Measurements from ENCODE around the gene SERPINH1.

SERPINH1 gene

GRCh38 chr11:75558939-75559843, 2.9 kb upstream of the SERPINH1 start:
- DNase-seq (ENCODE audit: extremely low read depth, low read depth), result peak; percentile 79
- no peak for TF ChIP-seq CTCF (IDR thresholded peaks at IDR 0.05; ENCODE audit: low read depth, low read length)

GRCh38 chr11:75560644-75561043, 1.4 kb upstream of the SERPINH1 start:
- no peak for DNase-seq (ENCODE audit: extremely low read depth, low read depth)
- TF ChIP-seq CTCF (IDR thresholded peaks at IDR 0.05; ENCODE audit: low read depth, low read length), result no peak

GRCh38 chr11:75561426-75562047, 516 bp upstream of the SERPINH1 start:
- DNase-seq (ENCODE audit: extremely low read depth, low read depth), result no peak
- TF ChIP-seq CTCF (IDR thresholded peaks at IDR 0.05; ENCODE audit: low read depth, low read length), result no peak

- no peak for TF ChIP-seq CTCF (IDR thresholded peaks at IDR 0.05; ENCODE audit: low read depth, low read length)
- DNase-seq (ENCODE audit: extremely low read depth, low read depth), result no peak
Measured at GRCh38 chr11:75562836-75563484, 907 bp downstream of the SERPINH1 start.

- DNase-seq (ENCODE audit: extremely low read depth, low read depth), result no peak
- TF ChIP-seq CTCF (IDR thresholded peaks at IDR 0.05; ENCODE audit: low read depth, low read length), result no peak
Measured at GRCh38 chr11:75563501-75563977, 1.5 kb downstream of the SERPINH1 start.

GRCh38 chr11:75563978-75564552, 2.0 kb downstream of the SERPINH1 start:
- no peak for DNase-seq (ENCODE audit: extremely low read depth, low read depth)
- peak; percentile 67 for TF ChIP-seq CTCF (IDR thresholded peaks at IDR 0.05; ENCODE audit: low read depth, low read length)

Data from AG09319 (cell line).